ENCODE data around the gene GAB4.
"Not testable (repeated sequence)": the region's sequence is repeated elsewhere in the genome, so short reads cannot be mapped to it uniquely, and the experiment has no call there.

The GAB4 gene

GRCh38 chr22:16958475-16958874 lies 49.5 kb downstream of the GAB4 start:
- DNase-seq (ENCODE audit: low read depth) = no peak

- DNase-seq (ENCODE audit: low read depth) = no peak
Measured at GRCh38 chr22:16957781-16958180, 50.2 kb downstream of the GAB4 start.

GRCh38 chr22:16956290-16956689 lies 51.7 kb downstream of the GAB4 start:
- no peak for DNase-seq (ENCODE audit: low read depth)

- DNase-seq (ENCODE audit: low read depth) = no peak
Measured at GRCh38 chr22:16955678-16956210, 52.3 kb downstream of the GAB4 start.

- no peak for DNase-seq (ENCODE audit: low read depth)
Measured at GRCh38 chr22:16955081-16955480, 52.9 kb downstream of the GAB4 start.

GRCh38 chr22:16954060-16954403 lies 54.0 kb downstream of the GAB4 start:
- DNase-seq (ENCODE audit: low read depth) = no peak

GRCh38 chr22:16953206-16954059 lies 54.6 kb downstream of the GAB4 start:
- no peak for DNase-seq (ENCODE audit: low read depth)

- DNase-seq (ENCODE audit: low read depth) = peak; percentile 45
Measured at GRCh38 chr22:16949561-16949960, 58.5 kb downstream of the GAB4 start.

- no peak for DNase-seq (ENCODE audit: low read depth)
Measured at GRCh38 chr22:16937811-16938210, 70.2 kb downstream of the GAB4 start.

GRCh38 chr22:16937209-16937608 lies 70.8 kb downstream of the GAB4 start:
- not testable (repeated sequence) for DNase-seq (ENCODE audit: low read depth)

GRCh38 chr22:16936625-16937024 lies 71.4 kb downstream of the GAB4 start:
- no peak for DNase-seq (ENCODE audit: low read depth)

- no peak for DNase-seq (ENCODE audit: low read depth)
Measured at GRCh38 chr22:16935209-16935608, 72.8 kb downstream of the GAB4 start.

- DNase-seq (ENCODE audit: low read depth) = no peak
Measured at GRCh38 chr22:16933291-16934282, 74.4 kb downstream of the GAB4 start.

GRCh38 chr22:16932577-16932976 lies 75.4 kb downstream of the GAB4 start:
- DNase-seq (ENCODE audit: low read depth) = no peak

GRCh38 chr22:16925407-16925966 lies 82.5 kb downstream of the GAB4 start:
- DNase-seq (ENCODE audit: low read depth) = no peak

GRCh38 chr22:16922706-16923105 lies 85.3 kb downstream of the GAB4 start:
- DNase-seq (ENCODE audit: low read depth) = no peak

GRCh38 chr22:16922076-16922475 lies 85.9 kb downstream of the GAB4 start:
- DNase-seq (ENCODE audit: low read depth) = no peak

- DNase-seq (ENCODE audit: low read depth) = peak; percentile 12
Measured at GRCh38 chr22:16917144-16918003, 90.6 kb downstream of the GAB4 start.

GRCh38 chr22:16915701-16916100 lies 92.3 kb downstream of the GAB4 start:
- no peak for DNase-seq (ENCODE audit: low read depth)

- DNase-seq (ENCODE audit: low read depth) = not testable (repeated sequence)
Measured at GRCh38 chr22:16914911-16915310, 93.1 kb downstream of the GAB4 start.

GRCh38 chr22:16914006-16914405 lies 94.0 kb downstream of the GAB4 start:
- DNase-seq (ENCODE audit: low read depth) = no peak
